ENCODE data around the gene UNK. TPM values are rescaled to one million over a fixed set of nuclear protein-coding genes. Genes with fewer than 3 reads are reported as not detected.
"Not testable (repeated sequence)": the region's sequence is repeated elsewhere in the genome, so short reads cannot be mapped to it uniquely, and the experiment has no call there.

UNK gene
- polyA plus RNA-seq, 3 donors, result 28.5 to 32.3 (median 32.0) TPM

- no peak for DNase-seq (ENCODE audit: low read depth in 3 of 3, low spot score in 2 of 3)
Observed at GRCh38 chr17:75845933-75846691, 61.5 kb downstream of the UNK start.

- no peak for DNase-seq (ENCODE audit: low read depth in 3 of 3, low spot score in 2 of 3)
Observed at GRCh38 chr17:75846692-75847613, 62.3 kb downstream of the UNK start.

GRCh38 chr17:75847614-75848522 lies 63.3 kb downstream of the UNK start:
- DNase-seq (ENCODE audit: low read depth in 3 of 3, low spot score in 2 of 3), result no peak

GRCh38 chr17:75848523-75849278 lies 64.1 kb downstream of the UNK start:
- no peak for DNase-seq (ENCODE audit: low read depth in 3 of 3, low spot score in 2 of 3)

- DNase-seq (ENCODE audit: low read depth in 3 of 3, low spot score in 2 of 3), result no peak
Observed at GRCh38 chr17:75849279-75849646, 64.7 kb downstream of the UNK start.

- no peak for DNase-seq (ENCODE audit: low read depth in 3 of 3, low spot score in 2 of 3)
Observed at GRCh38 chr17:75849724-75850123, 65.1 kb downstream of the UNK start.

- DNase-seq (ENCODE audit: low read depth in 3 of 3, low spot score in 2 of 3), result no peak
Observed at GRCh38 chr17:75850928-75851692, 66.5 kb downstream of the UNK start.

GRCh38 chr17:75851693-75851991 lies 67.0 kb downstream of the UNK start:
- DNase-seq (ENCODE audit: low read depth in 3 of 3, low spot score in 2 of 3), result not testable (repeated sequence)

GRCh38 chr17:75853433-75853832 lies 68.8 kb downstream of the UNK start:
- no peak for DNase-seq (ENCODE audit: low read depth in 3 of 3, low spot score in 2 of 3)

GRCh38 chr17:75854101-75854748 lies 69.6 kb downstream of the UNK start:
- no peak for DNase-seq (ENCODE audit: low read depth in 3 of 3, low spot score in 2 of 3)

GRCh38 chr17:75854881-75855309 lies 70.3 kb downstream of the UNK start:
- DNase-seq (ENCODE audit: low read depth in 3 of 3, low spot score in 2 of 3), result no peak

- DNase-seq (ENCODE audit: low read depth in 3 of 3, low spot score in 2 of 3), result peak; percentile 99 to 100 (median 99)
Observed at GRCh38 chr17:75855310-75856061, 70.9 kb downstream of the UNK start, which contains the start of gene WBP2. Gene WBP2, minus strand, starts transcription at chr17:75855335. Its CDS starts 38 bp downstream, at chr17:75855297.

GRCh38 chr17:75856062-75856756 lies 71.6 kb downstream of the UNK start:
- no peak for DNase-seq (ENCODE audit: low read depth in 3 of 3, low spot score in 2 of 3)

- DNase-seq (ENCODE audit: low read depth in 3 of 3, low spot score in 2 of 3), result not testable (repeated sequence)
Observed at GRCh38 chr17:75859358-75859757, 74.8 kb downstream of the UNK start.

- no peak for DNase-seq (ENCODE audit: low read depth in 3 of 3, low spot score in 2 of 3)
Observed at GRCh38 chr17:75861927-75862317, 77.3 kb downstream of the UNK start.

GRCh38 chr17:75864448-75864871 lies 79.9 kb downstream of the UNK start:
- peak in 1 of 3 donors; percentile 80 for DNase-seq (ENCODE audit: low read depth in 3 of 3, low spot score in 2 of 3)

GRCh38 chr17:75864887-75865286 lies 80.3 kb downstream of the UNK start:
- not testable (repeated sequence) for DNase-seq (ENCODE audit: low read depth in 3 of 3, low spot score in 2 of 3)

Data from right renal cortex interstitium (tissue), 3 donors.